ENCODE results near the gene SLC22A23.

Gene SLC22A23

DNA sequence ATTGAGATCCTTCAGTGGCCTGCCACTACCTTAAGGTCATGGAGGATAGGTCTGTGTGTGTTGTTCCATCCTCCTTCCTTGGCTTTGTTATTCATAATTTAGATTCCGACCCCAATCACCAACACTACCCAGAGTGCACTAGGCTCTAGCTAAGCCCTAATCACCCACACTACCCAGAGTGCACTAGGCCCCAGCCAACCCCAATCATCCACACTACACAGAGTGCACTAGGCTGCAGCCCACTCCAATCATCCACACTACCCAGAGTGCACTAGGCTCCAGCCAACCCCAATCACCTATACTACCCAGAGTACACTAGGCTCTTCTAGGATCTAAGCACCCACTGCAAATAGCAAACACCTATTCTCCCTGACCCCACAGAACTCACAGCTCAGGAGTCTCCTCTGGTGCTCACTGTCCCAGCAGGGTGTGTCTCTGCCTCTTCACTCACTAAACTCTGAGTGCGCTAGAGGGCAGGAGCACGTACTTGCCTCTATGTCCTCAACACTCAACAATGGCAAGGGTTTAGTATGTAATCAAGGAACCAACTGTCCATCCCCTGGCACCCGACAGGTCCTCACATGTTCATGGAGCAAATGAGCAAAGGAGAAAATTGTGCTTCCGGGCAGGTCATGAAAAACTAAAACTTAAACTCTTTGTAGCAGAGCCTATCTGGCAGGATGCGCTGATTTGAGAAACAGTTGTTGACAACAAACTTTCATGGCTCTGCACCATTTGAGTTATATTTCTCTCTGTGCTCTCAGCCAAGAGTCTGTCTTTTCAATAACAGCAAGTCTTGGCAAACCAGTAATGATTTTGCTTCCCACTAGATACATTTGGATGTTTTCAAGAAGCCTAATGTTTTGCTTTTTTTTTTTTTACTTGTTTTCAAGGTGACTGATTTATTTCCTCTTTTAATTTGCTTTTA lies 54.3 kb downstream of the SLC22A23 start:
- H3K9ac ChIP-seq (ENCODE audit: low read length) = no peak overlapping the region
- H2AK5ac ChIP-seq (ENCODE audit: low read length) = peak overlapping the region; percentile 52
- no peak overlapping the region for H4K5ac ChIP-seq (ENCODE audit: low read length)
- H4K8ac ChIP-seq (ENCODE audit: low read depth, low read length) = no peak overlapping the region
- H2BK120ac ChIP-seq (ENCODE audit: low read depth, low read length) = no peak overlapping the region
- H3K56ac ChIP-seq (ENCODE audit: low read length) = no peak overlapping the region
- WGBS (ENCODE audit: extremely low coverage, insufficient coverage, low lambda C conversion rate) = no CpG with 5 or more reads among the region's 6 CpGs
- H3K23ac ChIP-seq (ENCODE audit: low read length) = no peak overlapping the region
- H3K27me3 ChIP-seq (ENCODE audit: insufficient read depth, low read length, poor library complexity) = no peaks in the 10 kb centered on the region
- H3K4ac ChIP-seq (ENCODE audit: low read depth, low read length) = no peak overlapping the region
- H3K4me1 ChIP-seq (ENCODE audit: control insufficient read depth, low read depth, low read length) = peaks cover 2% of the 10 kb centered on the region
- no peaks in the 10 kb centered on the region for H3K79me2 ChIP-seq (ENCODE audit: control insufficient read depth, insufficient read depth, low read length)
- no peak overlapping the region for H3K4me3 ChIP-seq (ENCODE audit: low read length)
- no peak overlapping the region for H2BK5ac ChIP-seq (ENCODE audit: low read length)
- H3K4me2 ChIP-seq (ENCODE audit: low read length) = no peak overlapping the region
- H3K79me1 ChIP-seq (ENCODE audit: low read length) = no peaks in the 10 kb centered on the region
- H2BK15ac ChIP-seq (replicated peaks; ENCODE audit: low read depth) = no peak overlapping the region
- no peak for DNase-seq
- no peak overlapping the region for H3K27ac ChIP-seq (ENCODE audit: low read depth, low read length)
- no peaks in the 10 kb centered on the region for H3K36me3 ChIP-seq (ENCODE audit: control insufficient read depth, insufficient read depth, low read length)
- H3K18ac ChIP-seq (ENCODE audit: low read length) = no peak overlapping the region

DNA sequence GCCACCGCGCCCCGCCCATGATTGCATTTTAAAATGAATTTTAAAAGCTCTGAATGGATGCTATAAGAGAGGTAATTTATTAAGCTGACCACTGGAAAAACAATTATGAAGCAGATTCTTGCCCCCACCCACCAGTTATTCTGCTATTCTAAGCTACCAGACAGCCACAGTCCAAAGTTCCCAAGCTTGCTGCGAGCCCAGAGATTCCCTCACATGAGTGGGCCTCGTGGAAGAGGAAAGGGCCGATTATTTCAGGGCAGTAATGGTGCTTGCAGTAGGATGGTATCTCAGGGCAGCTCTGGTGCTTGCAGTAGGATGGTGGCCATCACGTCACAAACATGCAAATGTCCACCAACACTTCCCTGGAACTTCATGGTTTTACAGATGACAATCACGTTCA lies 56.7 kb downstream of the SLC22A23 start:
- no peak overlapping the region for H2BK120ac ChIP-seq (ENCODE audit: low read depth, low read length)
- H4K5ac ChIP-seq (ENCODE audit: low read length) = no peak overlapping the region
- no peaks in the 10 kb centered on the region for H3K79me1 ChIP-seq (ENCODE audit: low read length)
- H3K4me3 ChIP-seq (ENCODE audit: low read length) = no peak overlapping the region
- WGBS (ENCODE audit: extremely low coverage, insufficient coverage, low lambda C conversion rate) = no CpG with 5 or more reads among the region's 8 CpGs
- no peak for DNase-seq
- H3K4me2 ChIP-seq (ENCODE audit: low read length) = no peak overlapping the region
- no peak overlapping the region for H4K8ac ChIP-seq (ENCODE audit: low read depth, low read length)
- H3K56ac ChIP-seq (ENCODE audit: low read length) = no peak overlapping the region
- H3K18ac ChIP-seq (ENCODE audit: low read length) = no peak overlapping the region
- H3K27me3 ChIP-seq (ENCODE audit: insufficient read depth, low read length, poor library complexity) = no peaks in the 10 kb centered on the region
- no peak overlapping the region for H2AK5ac ChIP-seq (ENCODE audit: low read length)
- peaks cover 2% of the 10 kb centered on the region for H3K4me1 ChIP-seq (ENCODE audit: control insufficient read depth, low read depth, low read length)
- H3K9ac ChIP-seq (ENCODE audit: low read length) = no peak overlapping the region
- H3K36me3 ChIP-seq (ENCODE audit: control insufficient read depth, insufficient read depth, low read length) = no peaks in the 10 kb centered on the region
- H3K4ac ChIP-seq (ENCODE audit: low read depth, low read length) = no peak overlapping the region
- no peak overlapping the region for H2BK5ac ChIP-seq (ENCODE audit: low read length)
- H2BK15ac ChIP-seq (replicated peaks; ENCODE audit: low read depth) = no peak overlapping the region
- H3K79me2 ChIP-seq (ENCODE audit: control insufficient read depth, insufficient read depth, low read length) = no peaks in the 10 kb centered on the region
- H3K23ac ChIP-seq (ENCODE audit: low read length) = no peak overlapping the region
- no peak overlapping the region for H3K27ac ChIP-seq (ENCODE audit: low read depth, low read length)

- Histone ChIP-seq H3K4me1 (ENCODE audit: control insufficient read depth, low read depth, low read length) (peaks cover 2% of the 10 kb centered on the region), H4K8ac (ENCODE audit: low read depth, low read length) (no peak overlapping the region), H3K27ac (ENCODE audit: low read depth, low read length) (no peak overlapping the region), H3K79me1 (ENCODE audit: low read length) (no peaks in the 10 kb centered on the region), H3K79me2 (ENCODE audit: control insufficient read depth, insufficient read depth, low read length) (no peaks in the 10 kb centered on the region), H2AK5ac (ENCODE audit: low read length) (no peak overlapping the region), H2BK120ac (ENCODE audit: low read depth, low read length) (no peak overlapping the region), H3K56ac (ENCODE audit: low read length) (no peak overlapping the region), H3K23ac (ENCODE audit: low read length) (no peak overlapping the region), H2BK15ac (replicated peaks; ENCODE audit: low read depth) (no peak overlapping the region), H3K9ac (ENCODE audit: low read length) (no peak overlapping the region), H3K27me3 (ENCODE audit: insufficient read depth, low read length, poor library complexity) (no peaks in the 10 kb centered on the region), H2BK5ac (ENCODE audit: low read length) (no peak overlapping the region), H3K4me2 (ENCODE audit: low read length) (no peak overlapping the region), H3K4ac (ENCODE audit: low read depth, low read length) (no peak overlapping the region), H3K18ac (ENCODE audit: low read length) (no peak overlapping the region), H3K36me3 (ENCODE audit: control insufficient read depth, insufficient read depth, low read length) (no peaks in the 10 kb centered on the region), H3K4me3 (ENCODE audit: low read length) (no peak overlapping the region), H4K5ac (ENCODE audit: low read length) (no peak overlapping the region)
- no CpG with 5 or more reads among the region's 18 CpGs for WGBS (ENCODE audit: extremely low coverage, insufficient coverage, low lambda C conversion rate)
- DNase-seq = no peak
These were observed 57.8 kb downstream of the SLC22A23 start for GRCh38 chr6:3398755-3399696.

- Histone ChIP-seq H3K56ac (ENCODE audit: low read length) (no peak overlapping the region), H4K8ac (ENCODE audit: low read depth, low read length) (no peak overlapping the region), H2BK15ac (replicated peaks; ENCODE audit: low read depth) (no peak overlapping the region), H4K5ac (ENCODE audit: low read length) (no peak overlapping the region), H3K4me1 (ENCODE audit: control insufficient read depth, low read depth, low read length) (peaks cover 4% of the 10 kb centered on the region), H3K4me3 (ENCODE audit: low read length) (no peak overlapping the region), H3K23ac (ENCODE audit: low read length) (no peak overlapping the region), H3K27ac (ENCODE audit: low read depth, low read length) (no peak overlapping the region), H2BK120ac (ENCODE audit: low read depth, low read length) (no peak overlapping the region), H2BK5ac (ENCODE audit: low read length) (no peak overlapping the region), H3K18ac (ENCODE audit: low read length) (no peak overlapping the region), H3K79me1 (ENCODE audit: low read length) (no peaks in the 10 kb centered on the region), H3K79me2 (ENCODE audit: control insufficient read depth, insufficient read depth, low read length) (no peaks in the 10 kb centered on the region), H2AK5ac (ENCODE audit: low read length) (no peak overlapping the region), H3K9ac (ENCODE audit: low read length) (no peak overlapping the region), H3K4ac (ENCODE audit: low read depth, low read length) (no peak overlapping the region), H3K27me3 (ENCODE audit: insufficient read depth, low read length, poor library complexity) (no peaks in the 10 kb centered on the region), H3K4me2 (ENCODE audit: low read length) (no peak overlapping the region), H3K36me3 (ENCODE audit: control insufficient read depth, insufficient read depth, low read length) (no peaks in the 10 kb centered on the region)
- no peak for DNase-seq
- no CpG with 5 or more reads among the region's 3 CpGs for WGBS (ENCODE audit: extremely low coverage, insufficient coverage, low lambda C conversion rate)
These were observed 58.7 kb downstream of the SLC22A23 start for GRCh38 chr6:3398165-3398562.

GRCh38 chr6:3397229-3398164 lies 59.4 kb downstream of the SLC22A23 start:
- Histone ChIP-seq H3K36me3 (ENCODE audit: control insufficient read depth, insufficient read depth, low read length) (no peaks in the 10 kb centered on the region), H2BK15ac (replicated peaks; ENCODE audit: low read depth) (no peak overlapping the region), H3K9ac (ENCODE audit: low read length) (no peak overlapping the region), H3K56ac (ENCODE audit: low read length) (no peak overlapping the region), H3K27me3 (ENCODE audit: insufficient read depth, low read length, poor library complexity) (no peaks in the 10 kb centered on the region), H3K4me3 (ENCODE audit: low read length) (no peak overlapping the region), H2BK5ac (ENCODE audit: low read length) (no peak overlapping the region), H3K4ac (ENCODE audit: low read depth, low read length) (no peak overlapping the region), H4K5ac (ENCODE audit: low read length) (no peak overlapping the region), H3K27ac (ENCODE audit: low read depth, low read length) (no peak overlapping the region), H3K18ac (ENCODE audit: low read length) (no peak overlapping the region), H3K79me2 (ENCODE audit: control insufficient read depth, insufficient read depth, low read length) (no peaks in the 10 kb centered on the region), H3K4me1 (ENCODE audit: control insufficient read depth, low read depth, low read length) (peaks cover 7% of the 10 kb centered on the region), H3K4me2 (ENCODE audit: low read length) (no peak overlapping the region), H3K23ac (ENCODE audit: low read length) (no peak overlapping the region), H2AK5ac (ENCODE audit: low read length) (no peak overlapping the region), H2BK120ac (ENCODE audit: low read depth, low read length) (no peak overlapping the region), H4K8ac (ENCODE audit: low read depth, low read length) (no peak overlapping the region), H3K79me1 (ENCODE audit: low read length) (no peaks in the 10 kb centered on the region)
- no peak for DNase-seq
- WGBS (ENCODE audit: extremely low coverage, insufficient coverage, low lambda C conversion rate) = no CpG with 5 or more reads among the region's 7 CpGs
